PFSK-1 (cell line): ENCODE measurements around the gene AKR1B15.

Experiments used
- POLR2AphosphoS5 ChIP-seq: IDR thresholded peaks from 2 replicates; pipeline ENCODE4 v1.6.1; 2012; ENCODE audit warnings: low read depth, mild to moderate bottlenecking, control low read depth, low read length, moderate library complexity
- REST ChIP-seq, 2 experiments: IDR thresholded peaks; 2 replicates each; pipeline versions ENCODE4 v1.6.1 to v1.8.0; 2011 to 2012; ENCODE audit warnings: low read depth in 2 of 2, low read length in 2 of 2, control low read depth in 1 of 2, inconsistent platforms in 1 of 2, mild to moderate bottlenecking in 1 of 2, moderate library complexity in 1 of 2; ENCODE audit not compliant: insufficient read depth in 1 of 2
- SIN3A ChIP-seq: IDR thresholded peaks from 2 replicates; pipeline ENCODE4 v1.6.1; 2012; ENCODE audit warnings: mild to moderate bottlenecking, low read length, moderate library complexity, borderline replicate concordance; ENCODE audit not compliant: insufficient read depth
- TAF1 ChIP-seq: IDR thresholded peaks from 2 replicates; pipeline ENCODE4 v1.6.1; 2012; ENCODE audit warnings: low read length, control low read depth, borderline replicate concordance; ENCODE audit not compliant: insufficient read depth

- no peak for TF ChIP-seq POLR2AphosphoS5
- no peak for TF ChIP-seq REST (IDR thresholded peaks at IDR 0.05; ENCODE audit: insufficient read depth in 1 of 2, low read depth in 2 of 2, low read length in 2 of 2)
- no peak for TF ChIP-seq TAF1
- no peak for TF ChIP-seq SIN3A
Observed at GRCh38 chr7:134500406-134500805, 48.5 kb upstream of the AKR1B15 start.
